IgD-negative memory B cell (primary cell): ENCODE results near the gene GNAZ. TPM values are rescaled to one million over a fixed set of nuclear protein-coding genes. Genes with fewer than 3 reads are reported as not detected.

Experiments
- H3K27ac Mint-ChIP-seq, 3 donors: one replicate each; pipeline ENCODE4 v1.8.0; 2020 to 2022; ENCODE audit warnings: mild to moderate bottlenecking in 3 of 3, mixed read lengths in 3 of 3, moderate library complexity in 1 of 3
- H3K27me3 Mint-ChIP-seq: one replicate; pipeline ENCODE4 v1.8.0; 2021; ENCODE audit warnings: mixed read lengths
- H3K36me3 Mint-ChIP-seq: one replicate; pipeline ENCODE4 v1.8.0; 2020; ENCODE audit warnings: mild to moderate bottlenecking, mixed read lengths
- H3K4me1 Mint-ChIP-seq, 3 donors: one replicate each; pipeline ENCODE4 v1.8.0; 2020 to 2022; ENCODE audit warnings: mixed read lengths in 3 of 3, mild to moderate bottlenecking in 1 of 3
- H3K4me3 Mint-ChIP-seq, 4 donors: one replicate each; pipeline ENCODE4 v1.8.0; 2020 to 2022; ENCODE audit warnings: mild to moderate bottlenecking in 4 of 4, mixed read lengths in 4 of 4, moderate library complexity in 3 of 4
- H3K9me3 Mint-ChIP-seq, 3 donors: one replicate each; pipeline ENCODE4 v1.8.0; 2020 to 2021; ENCODE audit warnings: mixed read lengths in 3 of 3, mild to moderate bottlenecking in 1 of 3
- polyA plus RNA-seq: library from polyadenylated mRNA; unstranded; fragments of 300-500 nt; fragmentation: Illumina TruSeq; gene quantifications from one replicate; pipeline ENCODE4 v1.2.3, GENCODE V29; 2021

Gene GNAZ
- polyA plus RNA-seq, 1 donor from 2014 or later = 2.0 TPM

- Mint-ChIP-seq H3K27ac (no peak overlapping the region), H3K4me3 (no peak overlapping the region), H3K4me1 (peaks cover 0 to 2% (median 0%) of the 10 kb centered on the region in 3 donors), H3K9me3 (no peaks in the 10 kb centered on the region), H3K36me3 (peaks cover 1% of the 10 kb centered on the region), H3K27me3 (no peaks in the 10 kb centered on the region)
These were observed 95.9 kb downstream of the GNAZ start for GRCh38 chr22:23166042-23166831.

DNA sequence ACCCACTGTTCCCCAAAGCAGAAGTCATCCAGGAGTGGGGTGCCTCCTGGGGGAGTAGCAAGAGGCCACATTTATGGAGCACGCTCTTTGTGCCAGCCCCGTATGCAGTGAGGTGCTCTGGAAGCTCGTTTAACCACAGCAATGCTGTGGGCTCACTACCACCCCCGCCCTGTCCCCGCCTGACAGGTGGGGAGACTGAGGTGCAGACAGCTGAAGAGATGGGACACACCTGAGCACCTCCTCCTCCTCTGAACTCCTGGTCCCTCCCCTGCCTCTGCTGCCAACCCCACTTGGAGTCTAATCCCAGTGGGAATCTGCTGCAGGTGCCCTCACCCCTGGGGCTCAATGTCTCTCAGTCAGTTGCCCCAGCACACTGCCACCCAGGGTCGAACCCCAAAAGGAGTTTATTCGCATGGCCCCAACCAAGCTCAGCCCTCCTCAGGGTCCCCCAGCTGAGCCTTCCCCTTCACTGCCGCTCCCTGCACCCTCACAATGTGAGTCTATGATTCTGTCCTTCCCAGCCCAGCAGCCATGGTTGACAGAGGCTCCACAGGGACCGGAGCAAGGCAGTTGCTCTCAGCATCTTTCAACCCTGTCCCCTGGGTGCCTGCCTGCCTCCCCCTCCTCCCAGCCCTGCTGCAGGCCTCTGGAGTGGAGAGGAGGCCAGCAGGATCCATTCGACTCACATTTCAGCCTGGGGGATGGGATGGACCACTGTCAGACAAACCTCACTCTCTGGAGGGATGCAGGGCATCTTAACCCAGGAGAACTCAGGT, 96.7 kb downstream of the GNAZ start:
- H3K4me3 Mint-ChIP-seq = no peak overlapping the region
- peaks cover 0 to 2% (median 0%) of the 10 kb centered on the region in 3 donors for H3K4me1 Mint-ChIP-seq
- H3K27ac Mint-ChIP-seq = peak overlapping the region in 1 of 3 donors; percentile 35
- H3K9me3 Mint-ChIP-seq = no peaks in the 10 kb centered on the region
- peaks cover 1% of the 10 kb centered on the region for H3K36me3 Mint-ChIP-seq
- no peaks in the 10 kb centered on the region for H3K27me3 Mint-ChIP-seq

DNA sequence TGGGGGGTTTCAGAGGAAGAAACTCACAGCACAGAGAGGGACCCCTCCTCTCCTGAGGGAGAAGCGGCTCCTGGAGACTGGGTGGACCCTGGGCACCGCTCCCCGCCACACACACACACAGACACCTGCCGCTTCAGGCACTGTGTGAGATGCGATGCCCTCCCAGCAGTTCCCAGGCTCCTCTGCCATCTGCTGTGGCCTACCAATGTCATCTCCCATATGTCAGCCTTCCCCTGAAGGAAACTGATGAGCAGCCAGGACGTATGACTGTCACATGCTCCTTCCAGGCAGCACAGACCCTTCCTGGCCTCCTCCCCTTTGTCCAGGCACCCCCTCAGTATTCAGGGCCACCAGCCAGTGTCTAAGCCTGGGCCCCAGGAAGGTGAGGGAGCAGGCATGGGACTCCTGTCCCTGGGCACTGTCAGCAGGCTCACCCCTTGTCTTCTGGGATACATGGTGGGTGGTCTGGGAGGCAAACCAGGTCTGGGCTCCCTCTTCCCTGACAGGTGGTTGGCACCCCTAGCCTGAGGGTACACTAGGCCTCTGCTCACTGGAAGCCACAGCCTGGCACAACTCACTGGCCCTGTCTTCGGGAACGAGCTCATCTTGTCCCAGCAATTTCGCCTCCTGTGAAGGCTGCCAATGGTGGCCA, 98.2 kb downstream of the GNAZ start:
- peaks cover 1% of the 10 kb centered on the region for H3K36me3 Mint-ChIP-seq
- no peaks in the 10 kb centered on the region for H3K4me1 Mint-ChIP-seq
- H3K27me3 Mint-ChIP-seq = no peaks in the 10 kb centered on the region
- no peak overlapping the region for H3K27ac Mint-ChIP-seq
- H3K4me3 Mint-ChIP-seq = no peak overlapping the region
- H3K9me3 Mint-ChIP-seq = no peaks in the 10 kb centered on the region

DNA sequence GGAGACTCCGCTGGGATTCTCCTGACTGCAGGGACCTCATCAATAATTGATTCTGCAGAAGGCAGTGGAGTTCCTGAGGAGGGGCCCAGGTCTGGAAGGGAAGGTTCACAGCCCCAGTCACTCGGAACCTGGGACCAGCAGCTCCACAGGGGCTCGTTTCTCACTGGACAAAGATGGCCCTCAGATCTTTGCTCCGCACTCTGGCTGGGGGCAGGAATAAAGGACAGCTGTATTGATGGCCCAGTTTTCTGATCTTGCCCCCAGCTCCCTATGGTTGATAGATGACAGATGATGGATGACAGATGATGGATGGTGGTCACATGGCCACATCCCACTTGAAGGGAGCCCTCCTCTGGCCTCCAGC, 98.7 kb downstream of the GNAZ start:
- H3K27ac Mint-ChIP-seq = peak overlapping the region in 1 of 3 donors; percentile 39
- H3K9me3 Mint-ChIP-seq = no peaks in the 10 kb centered on the region
- peaks cover 2% of the 10 kb centered on the region for H3K27me3 Mint-ChIP-seq
- peaks cover 0 to 3% (median 2%) of the 10 kb centered on the region in 3 donors for H3K4me1 Mint-ChIP-seq
- peak overlapping the region in 1 of 4 donors; percentile 66 for H3K4me3 Mint-ChIP-seq
- H3K36me3 Mint-ChIP-seq = peaks cover 1% of the 10 kb centered on the region

Other genes with a start within 250 kb of the GNAZ start
- gene IGLL5, start 182.7 kb upstream of the GNAZ start, polyA plus RNA-seq = 195 TPM
- 0.39 TPM for gene RSPH14, start 71.5 kb downstream of the GNAZ start, polyA plus RNA-seq
- 1.8 TPM for gene RAB36, start 75.0 kb downstream of the GNAZ start, polyA plus RNA-seq
- gene BCR, start 110.0 kb downstream of the GNAZ start, polyA plus RNA-seq = 5.9 TPM